HepG2 (cell line): ENCODE measurements around the gene C1D. TPM values are rescaled to one million over a fixed set of nuclear protein-coding genes. Genes with fewer than 3 reads are reported as not detected.

Experiments
- ATAC-seq: fragments of 200-7000 bp; cut with Tn5 transposase; 3 replicates; pipeline ENCODE4 v1.9.1; 2020; ENCODE audit warnings: mild to moderate bottlenecking, moderate library complexity
- BruUV-seq: library from RNA; stranded (reverse); fragments of 400-500 nt; replicated peaks from 2 replicates; lab custom pipeline; 2021; lab: Mats Ljungman, UMichigan
- CTCF ChIA-PET: fragments of 300-600 bp; formaldehyde crosslinking; extraction: SDS; loops from one replicate; lab custom pipeline; 2021; ENCODE audit warnings: low total read pairs, inconsistent platforms, low intra/inter-chr PET ratio; lab: Yijun Ruan, JAX
- POLR2A ChIA-PET: fragments of 350-600 bp; sonication (Branson Sonifier 250); formaldehyde crosslinking; loops from one replicate; lab custom pipeline; 2020; ENCODE audit warnings: antibody characterized with exemption, inconsistent platforms; lab: Yijun Ruan, JAX
- DNase-seq: peaks from one replicate; pipeline ENCODE4 v3.0.0-alpha.2; 2015; ENCODE audit warnings: low spot score
- FAIRE-seq: peaks from 3 replicates; lab custom pipeline; 2011; peaks lifted over from hg19 to GRCh38; lab: Jason Lieb, UNC
- H2AFZ ChIP-seq: one replicate; pipeline ENCODE4 v1.6.1; 2011; ENCODE audit warnings: low read length, inconsistent platforms
- H3K27ac ChIP-seq: fragments of 300-600 bp; 3 replicates; pipeline ENCODE4 v1.8.0; 2011; ENCODE audit warnings: mixed run types, mild to moderate bottlenecking, mixed read lengths, low read length, inconsistent platforms; ENCODE audit not compliant: insufficient read depth; ENCODE audit errors: extremely low read length
- H3K27me3 ChIP-seq, 2 experiments: fragments of 200-600 bp in 1 of 2; 2 replicates in 1 of 2; 3 replicates in 1 of 2; pipeline versions ENCODE4 v1.6.0 to v1.8.0; 2011; ENCODE audit warnings: low read length in 2 of 2, mild to moderate bottlenecking in 2 of 2, moderate library complexity in 2 of 2, inconsistent platforms in 1 of 2; ENCODE audit not compliant: insufficient read depth in 2 of 2, control insufficient read depth in 1 of 2
- H3K36me3 ChIP-seq, 2 experiments: fragments of 200-600 bp in 1 of 2; replicated peaks in 1 of 2; 2 replicates in 1 of 2; 3 replicates in 1 of 2; pipeline versions ENCODE4 v1.5.1 to v1.8.0; 2011; ENCODE audit warnings: low read length in 2 of 2, inconsistent platforms in 1 of 2; ENCODE audit not compliant: insufficient read depth in 2 of 2, control insufficient read depth in 1 of 2
- H3K4me1 ChIP-seq: 2 replicates; pipeline ENCODE4 v1.5.1; 2012; ENCODE audit warnings: low read length, inconsistent platforms; ENCODE audit not compliant: insufficient read depth
- H3K4me2 ChIP-seq: 2 replicates; pipeline ENCODE4 v1.6.0; 2011; ENCODE audit warnings: low read depth, low read length, inconsistent platforms
- H3K4me3 ChIP-seq, 3 experiments: fragments of 200-600 bp in 1 of 3; sonication (generic), shearing (Covaris generic) in 1 of 3; replicated peaks in 1 of 3; 2 replicates each; pipeline ENCODE4 v1.5.1; 2011 to 2016; ENCODE audit warnings: low read length in 3 of 3, inconsistent platforms in 2 of 3, low read depth in 2 of 3, mild to moderate bottlenecking in 2 of 3, control low read depth in 1 of 3, mixed read lengths in 1 of 3; ENCODE audit not compliant: insufficient read depth in 1 of 3
- H3K79me2 ChIP-seq: one replicate; pipeline ENCODE4 v1.6.1; 2011; ENCODE audit warnings: low read length, inconsistent platforms; ENCODE audit not compliant: insufficient read depth
- H3K9ac ChIP-seq: 2 replicates; pipeline ENCODE4 v1.6.0; 2011; ENCODE audit warnings: mild to moderate bottlenecking, low read depth, low read length, inconsistent platforms; ENCODE audit not compliant: insufficient read depth
- H3K9me3 ChIP-seq: 2 replicates; pipeline ENCODE4 v1.5.1; 2012; ENCODE audit warnings: mild to moderate bottlenecking, low read length
- H4K20me1 ChIP-seq: 2 replicates; pipeline ENCODE4 v1.6.0; 2011; ENCODE audit warnings: inconsistent platforms, mild to moderate bottlenecking, low read length, moderate library complexity; ENCODE audit not compliant: insufficient read depth
- ARID3A ChIP-seq: IDR thresholded peaks from 2 replicates; pipeline ENCODE4 v1.6.1; 2012; ENCODE audit warnings: low read depth, low read length, improper control_type of control experiment
- ATF2 ChIP-seq: sonication (generic); formaldehyde crosslinking; IDR thresholded peaks from 2 replicates; pipeline ENCODE4 v1.4.0; 2020; ENCODE audit warnings: missing genetic modification reagents
- CTCF ChIP-seq: sonication (generic); formaldehyde crosslinking; IDR thresholded peaks from 2 replicates; pipeline ENCODE4 v1.5.0; 2020; ENCODE audit warnings: mild to moderate bottlenecking, missing genetic modification reagents, moderate library complexity
- FOXA1 ChIP-seq, 2 experiments: fragments of 450-650 bp in 1 of 2; sonication (generic) in 1 of 2; formaldehyde crosslinking in 1 of 2; IDR thresholded peaks; 2 replicates each; pipeline versions ENCODE4 v1.4.0 to v1.6.1; 2016 to 2020; ENCODE audit warnings: missing genetic modification reagents in 1 of 2
- ISL2 ChIP-seq: sonication (generic); formaldehyde crosslinking; IDR thresholded peaks from 2 replicates; pipeline ENCODE4 v1.5.0; 2020; ENCODE audit warnings: missing genetic modification reagents
- RAD21 ChIP-seq: fragments of 450-650 bp; formaldehyde crosslinking; IDR thresholded peaks from 2 replicates; pipeline ENCODE4 v1.5.0; 2020; ENCODE audit warnings: mild to moderate bottlenecking
- REST ChIP-seq, 2 experiments: IDR thresholded peaks; 2 replicates each; pipeline ENCODE4 v1.6.1; 2011 to 2012; ENCODE audit warnings: low read length in 2 of 2, borderline replicate concordance in 1 of 2, low read depth in 1 of 2, mild to moderate bottlenecking in 1 of 2, moderate library complexity in 1 of 2
- RXRB ChIP-seq: IDR thresholded peaks from 2 replicates; pipeline ENCODE4 v1.6.1; 2016; ENCODE audit warnings: borderline replicate concordance, missing genetic modification reagents, missing compliant biosample characterization
- SAP130 ChIP-seq: IDR thresholded peaks from 2 replicates; pipeline ENCODE4 v1.6.1; 2016; ENCODE audit warnings: low read depth
- SMC3 ChIP-seq: IDR thresholded peaks from 2 replicates; pipeline ENCODE4 v1.6.1; 2011; ENCODE audit warnings: low read length, improper control_type of control experiment
- TMF1 ChIP-seq: sonication (generic); formaldehyde crosslinking; IDR thresholded peaks from 2 replicates; pipeline ENCODE4 v1.8.1; 2022; ENCODE audit warnings: low read depth, missing genetic modification reagents
- ZGPAT ChIP-seq: IDR thresholded peaks from 2 replicates; pipeline ENCODE4 v1.6.1; 2016; ENCODE audit warnings: mild to moderate bottlenecking
- WGBS: methylation state at CpG from one replicate; pipeline ENCODE4 v1.1.6; 2017; ENCODE audit warnings: low lambda C conversion rate; 5-methylcytosine and 5-hydroxymethylcytosine counted together
- in situ Hi-C: cut with HindIII; loops from 2 replicates; pipeline ENCODE4 v1.10.0; 2017; ENCODE audit warnings: low pct_unique_long_range_greater_than_20kb; ENCODE audit not compliant: extremely low pct_ligation_motif_present
- intact Hi-C: fragments of 100-400 bp; cut with micrococcal nuclease; formaldehyde crosslinking; loops from one replicate; pipeline ENCODE4 v1.10.0; 2022; ENCODE audit not compliant: unreplicated experiment
- polyA plus RNA-seq, 8 experiments: library from polyadenylated mRNA; depleted of rRNA in 3 of 8; stranded (reverse) in 7 of 8; unstranded in 1 of 8; fragments of >200 nt; fragmentation: Illumina TruSeq in 4 of 8; extraction: Trizol in 4 of 8; gene quantifications; 2 replicates each; pipeline versions ENCODE4 v1.2.1 to v1.2.3, GENCODE V29; 2011 to 2016; ENCODE audit warnings: low read depth in 4 of 8, missing spikeins in 1 of 8, mixed read lengths in 1 of 8; ENCODE audit not compliant: insufficient read depth in 1 of 8
- total RNA-seq, 5 experiments: library from RNA; depleted of rRNA; stranded (reverse); fragments of >200 nt; fragmentation: Illumina TruSeq; extraction: Trizol; gene quantifications; 2 replicates each; pipeline ENCODE4 v1.2.3, GENCODE V29; 2016; ENCODE audit warnings: low read depth in 1 of 5

C1D gene
- total and polyA plus RNA-seq, 2 of the 13 experiments (the other 11 are each of a cell fraction or from before 2014, with no cell fraction given): 38.1 to 43.5 TPM

- no peaks in the 10 kb centered on the region for H3K27me3 ChIP-seq
- H3K36me3 ChIP-seq: no peaks in the 10 kb centered on the region
- no peaks in the 10 kb centered on the region for H3K9me3 ChIP-seq
- H3K27ac ChIP-seq: no peak overlapping the region
- H3K9ac ChIP-seq: no peak overlapping the region
- H4K20me1 ChIP-seq: no peaks in the 10 kb centered on the region
- POLR2A ChIA-PET: no interaction called here
- CTCF ChIA-PET: interaction anchor here (1.2 kb wide), 1 partner anchor 299 kb away, joined by 3 read pairs; no protein-coding TSS in a partner anchor
- no peak overlapping the region for H2AFZ ChIP-seq
- H3K4me3 ChIP-seq: no peak overlapping the region
- intact Hi-C loops (loop anchor here (1.0 to 10.0 kb wide), 8 partner anchors 185 to 1602 kb away; no protein-coding TSS in a partner anchor), in situ Hi-C loops (loop anchor here (25.0 kb wide), 1 partner anchor 1594 kb away; the partner anchor contains the start of gene MEIS1)
- no peaks in the 10 kb centered on the region for H3K4me1 ChIP-seq
- peak; percentile 64 for DNase-seq
- peak; percentile 53 for FAIRE-seq
- peak; percentile 83 for ATAC-seq
- WGBS: 8% methylated on average over 2 of the region's 2 CpGs
- 0 out of 2 replicates have a peak overlapping the region, but pooled peaks have one; percentile 20 for H3K4me2 ChIP-seq
- no peaks in the 10 kb centered on the region for H3K79me2 ChIP-seq
- no TSS peak for BruUV-seq
- TF ChIP-seq SAP130 (CRISPR knock-in tag): 0 out of 2 replicates have a peak, but pooled peaks have one; percentile 17
- 0 out of 2 replicates have a peak, but pooled peaks have one; percentile 16 for TF ChIP-seq ATF2 (CRISPR knock-in tag)
- peak; percentile 92 for TF ChIP-seq ARID3A
- TF ChIP-seq ISL2 (CRISPR knock-in tag): 0 out of 2 replicates have a peak, but pooled peaks have one; percentile 25
- peak; percentile 84 for TF ChIP-seq CTCF (CRISPR knock-in tag)
- TF ChIP-seq FOXA1 (IDR thresholded peaks at IDR 0.05): no peak
- peak; percentile 82 for TF ChIP-seq FOXA1 (CRISPR knock-in tag; IDR thresholded peaks at IDR 0.05)
- TF ChIP-seq REST (IDR thresholded peaks at IDR 0.05; ENCODE audit: borderline replicate concordance in 1 of 2, low read depth in 1 of 2, low read length in 2 of 2): no peak
- peak; percentile 44; the same call in 1 of the 2 replicates for TF ChIP-seq ZGPAT (CRISPR knock-in tag)
- TF ChIP-seq RAD21 (CRISPR knock-in tag): peak; percentile 74
- peak; percentile 22; the same call in 1 of the 2 replicates for TF ChIP-seq RXRB (CRISPR knock-in tag)
- TF ChIP-seq SMC3: peak; percentile 87
- no peak for TF ChIP-seq TMF1 (CRISPR knock-in tag)
These were observed 31.2 kb downstream of the C1D start for GRCh38 chr2:68031542-68032160.
